ENCODE data around the gene TRIM63. TPM values are rescaled to one million over a fixed set of nuclear protein-coding genes. Genes with fewer than 3 reads are reported as not detected.

Gene TRIM63
- total RNA-seq, 2 experiments from 2014 or later: not detected

DNA sequence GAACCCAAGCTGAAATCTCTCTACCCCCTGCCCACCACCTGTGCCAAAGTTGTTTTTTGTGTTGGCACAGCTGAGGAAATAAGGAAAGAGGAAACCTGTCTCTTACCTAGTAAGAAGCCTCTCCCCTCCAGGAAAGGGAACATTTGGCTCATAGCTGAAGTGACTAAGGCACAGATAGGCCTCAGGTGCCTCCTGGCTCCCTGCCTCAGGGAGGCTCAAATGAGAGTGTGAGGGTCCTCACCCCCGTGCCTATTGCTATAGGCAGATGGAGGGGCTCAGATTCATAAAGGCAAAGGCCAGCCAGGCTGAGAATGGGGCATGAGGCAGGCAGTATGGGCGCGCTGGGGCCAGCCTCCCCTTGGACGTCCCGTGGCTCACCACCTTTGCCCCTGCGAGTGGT lies 29.0 kb downstream of the TRIM63 start:
- DNase-seq (ENCODE audit: low spot score): no peak
- Histone ChIP-seq H4K20me1 (ENCODE audit: insufficient read depth, low read length) (no peaks in the 10 kb centered on the region), H3K9me3 (ENCODE audit: low read length) (no peaks in the 10 kb centered on the region), H3K36me3 (ENCODE audit: insufficient read depth, low read length) (no peaks in the 10 kb centered on the region), H3K27ac (ENCODE audit: low read depth, low read length, poor library complexity, severe bottlenecking) (no peak overlapping the region), H3K4me3 (ENCODE audit: low read depth, low read length, poor library complexity, severe bottlenecking) (no peak overlapping the region), H3K9me2 (ENCODE audit: insufficient read depth, low read length) (no peaks in the 10 kb centered on the region), H3K4me2 (ENCODE audit: low read length) (no peak overlapping the region), H3K4me1 (ENCODE audit: insufficient read depth, low read length, poor library complexity, severe bottlenecking) (peaks cover 7% of the 10 kb centered on the region), H2AFZ (ENCODE audit: low read length) (no peak overlapping the region), H3K79me2 (ENCODE audit: insufficient read depth, low read depth, low read length) (no peaks in the 10 kb centered on the region)
- intact Hi-C loops (cut with micrococcal nuclease; ENCODE audit: unreplicated experiment): no loop called here
- no peak for TF ChIP-seq EZH2phosphoT487 (IDR thresholded peaks at IDR 0.05; ENCODE audit: borderline replicate concordance, low read depth, low read length)
- TF ChIP-seq, protein P1, sequence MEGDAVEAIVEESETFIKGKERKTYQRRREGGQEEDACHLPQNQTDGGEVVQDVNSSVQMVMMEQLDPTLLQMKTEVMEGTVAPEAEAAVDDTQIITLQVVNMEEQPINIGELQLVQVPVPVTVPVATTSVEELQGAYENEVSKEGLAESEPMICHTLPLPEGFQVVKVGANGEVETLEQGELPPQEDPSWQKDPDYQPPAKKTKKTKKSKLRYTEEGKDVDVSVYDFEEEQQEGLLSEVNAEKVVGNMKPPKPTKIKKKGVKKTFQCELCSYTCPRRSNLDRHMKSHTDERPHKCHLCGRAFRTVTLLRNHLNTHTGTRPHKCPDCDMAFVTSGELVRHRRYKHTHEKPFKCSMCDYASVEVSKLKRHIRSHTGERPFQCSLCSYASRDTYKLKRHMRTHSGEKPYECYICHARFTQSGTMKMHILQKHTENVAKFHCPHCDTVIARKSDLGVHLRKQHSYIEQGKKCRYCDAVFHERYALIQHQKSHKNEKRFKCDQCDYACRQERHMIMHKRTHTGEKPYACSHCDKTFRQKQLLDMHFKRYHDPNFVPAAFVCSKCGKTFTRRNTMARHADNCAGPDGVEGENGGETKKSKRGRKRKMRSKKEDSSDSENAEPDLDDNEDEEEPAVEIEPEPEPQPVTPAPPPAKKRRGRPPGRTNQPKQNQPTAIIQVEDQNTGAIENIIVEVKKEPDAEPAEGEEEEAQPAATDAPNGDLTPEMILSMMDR (conservative IDR thresholded peaks at IDR 0.05; ENCODE audit: low read length): no peak
- ChIA-PET POLR2A (no interaction called here), CTCF (ENCODE audit: unreplicated experiment) (no interaction called here)
- no TSS peak for BruUV-seq (replicated peaks)

DNA sequence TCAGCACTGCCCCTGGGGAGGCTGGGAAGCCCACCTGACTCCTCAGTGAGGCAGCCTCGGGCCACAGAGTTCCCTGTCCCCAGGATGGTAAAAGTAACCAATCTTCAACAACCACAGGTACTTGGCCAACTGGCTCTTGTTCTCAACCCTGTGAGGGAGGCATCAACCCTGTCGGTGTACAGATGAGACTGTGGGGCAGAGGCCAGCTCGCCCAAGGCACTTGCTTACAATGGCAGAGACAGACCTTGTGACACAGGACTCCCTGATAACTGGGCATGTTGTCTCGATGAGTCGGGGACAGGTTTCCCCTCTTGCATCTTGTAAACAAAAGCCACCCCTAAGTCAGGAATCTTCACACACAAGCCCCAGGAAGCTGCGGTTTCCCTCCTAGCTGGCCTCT lies 29.5 kb downstream of the TRIM63 start:
- intact Hi-C loops (cut with micrococcal nuclease; ENCODE audit: unreplicated experiment): loop anchor here (2.0 kb wide), 1 partner anchor 67 kb away; no protein-coding TSS in a partner anchor
- TF ChIP-seq EZH2phosphoT487 (IDR thresholded peaks at IDR 0.05; ENCODE audit: borderline replicate concordance, low read depth, low read length): no peak
- TF ChIP-seq, protein P1 (conservative IDR thresholded peaks at IDR 0.05; ENCODE audit: low read length): no peak
- no TSS peak for BruUV-seq (replicated peaks)
- no peak for DNase-seq (ENCODE audit: low spot score)
- no peaks in the 10 kb centered on the region for H3K9me2 ChIP-seq (ENCODE audit: insufficient read depth, low read length)
- H4K20me1 ChIP-seq (ENCODE audit: insufficient read depth, low read length): no peaks in the 10 kb centered on the region
- no peaks in the 10 kb centered on the region for H3K79me2 ChIP-seq (ENCODE audit: insufficient read depth, low read depth, low read length)
- no peak overlapping the region for H3K27ac ChIP-seq (ENCODE audit: low read depth, low read length, poor library complexity, severe bottlenecking)
- H3K36me3 ChIP-seq (ENCODE audit: insufficient read depth, low read length): no peaks in the 10 kb centered on the region
- no peak overlapping the region for H3K4me3 ChIP-seq (ENCODE audit: low read depth, low read length, poor library complexity, severe bottlenecking)
- H3K4me2 ChIP-seq (ENCODE audit: low read length): no peak overlapping the region
- ChIA-PET POLR2A (no interaction called here), CTCF (ENCODE audit: unreplicated experiment) (no interaction called here)
- no peak overlapping the region for H2AFZ ChIP-seq (ENCODE audit: low read length)
- H3K9me3 ChIP-seq (ENCODE audit: low read length): no peaks in the 10 kb centered on the region
- peaks cover 7% of the 10 kb centered on the region for H3K4me1 ChIP-seq (ENCODE audit: insufficient read depth, low read length, poor library complexity, severe bottlenecking)

DNA sequence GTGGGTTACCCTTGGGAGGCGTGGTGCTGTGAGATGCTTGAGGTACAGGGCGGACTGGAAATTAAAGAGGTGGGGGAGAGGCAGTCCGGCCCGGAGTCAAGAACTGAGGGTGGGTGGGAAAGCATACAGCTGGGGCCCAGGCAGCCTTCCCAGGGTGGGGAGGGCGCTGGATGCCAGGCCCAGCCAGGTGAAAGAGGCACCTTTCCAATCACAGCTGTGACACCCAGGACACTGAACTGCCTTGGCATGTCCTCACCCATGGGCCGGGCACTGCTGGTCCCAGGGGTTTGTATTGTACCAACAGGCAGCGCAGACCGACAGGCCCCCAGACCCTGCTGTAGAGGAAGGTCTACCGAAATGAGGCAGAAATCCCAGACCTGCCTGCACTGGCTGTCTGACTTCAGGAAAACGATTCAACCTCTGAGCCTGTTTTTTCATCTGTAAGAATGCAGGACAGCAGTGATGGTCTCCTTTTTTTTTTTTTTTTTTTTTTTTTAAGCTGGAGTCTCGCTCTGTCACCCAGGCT lies 30.6 kb downstream of the TRIM63 start:
- Histone ChIP-seq H3K4me3 (ENCODE audit: low read depth, low read length, poor library complexity, severe bottlenecking) (no peak overlapping the region), H3K9me3 (ENCODE audit: low read length) (no peaks in the 10 kb centered on the region), H2AFZ (ENCODE audit: low read length) (no peak overlapping the region), H3K4me2 (ENCODE audit: low read length) (no peak overlapping the region), H4K20me1 (ENCODE audit: insufficient read depth, low read length) (no peaks in the 10 kb centered on the region), H3K4me1 (ENCODE audit: insufficient read depth, low read length, poor library complexity, severe bottlenecking) (peaks cover 7% of the 10 kb centered on the region), H3K36me3 (ENCODE audit: insufficient read depth, low read length) (no peaks in the 10 kb centered on the region), H3K27ac (ENCODE audit: low read depth, low read length, poor library complexity, severe bottlenecking) (no peak overlapping the region), H3K9me2 (ENCODE audit: insufficient read depth, low read length) (no peaks in the 10 kb centered on the region), H3K79me2 (ENCODE audit: insufficient read depth, low read depth, low read length) (no peaks in the 10 kb centered on the region)
- CTCF ChIA-PET (ENCODE audit: unreplicated experiment): interaction anchor here (0.5 to 0.7 kb wide), 2 partner anchors 17 to 102 kb away, joined by 4 read pairs; no protein-coding TSS in a partner anchor
- no TSS peak for BruUV-seq (replicated peaks)
- POLR2A ChIA-PET: interaction anchor here (0.6 kb wide), 1 partner anchor 136 kb away, joined by 3 read pairs; no protein-coding TSS in a partner anchor
- TF ChIP-seq, protein P1 (conservative IDR thresholded peaks at IDR 0.05; ENCODE audit: low read length): no peak
- TF ChIP-seq EZH2phosphoT487 (IDR thresholded peaks at IDR 0.05; ENCODE audit: borderline replicate concordance, low read depth, low read length): no peak
- no peak for DNase-seq (ENCODE audit: low spot score)
- intact Hi-C loops (cut with micrococcal nuclease; ENCODE audit: unreplicated experiment): loop anchor here (1.0 to 2.0 kb wide), 2 partner anchors 68 to 108 kb away; no protein-coding TSS in a partner anchor

Measured in OCI-LY7 (cell line).